ENCODE results near the gene NKD2.
"Not testable (repeated sequence)": the region's sequence is repeated elsewhere in the genome, so short reads cannot be mapped to it uniquely, and the experiment has no call there.

Gene NKD2

GRCh38 chr5:1014346-1014745 lies 5.7 kb downstream of the NKD2 start:
- DNase-seq (ENCODE audit: low spot score), result no peak

- DNase-seq (ENCODE audit: low spot score), result no peak
Measured at GRCh38 chr5:1014781-1015221, 6.2 kb downstream of the NKD2 start.

GRCh38 chr5:1015507-1015906 lies 6.9 kb downstream of the NKD2 start:
- no peak for DNase-seq (ENCODE audit: low spot score)

- no peak for DNase-seq (ENCODE audit: low spot score)
Measured at GRCh38 chr5:1016036-1016435, 7.4 kb downstream of the NKD2 start.

- no peak for DNase-seq (ENCODE audit: low spot score)
Measured at GRCh38 chr5:1016476-1016875, 7.9 kb downstream of the NKD2 start.

- DNase-seq (ENCODE audit: low spot score), result no peak
Measured at GRCh38 chr5:1017056-1017455, 8.5 kb downstream of the NKD2 start.

GRCh38 chr5:1017691-1018455 lies 9.3 kb downstream of the NKD2 start:
- no peak for DNase-seq (ENCODE audit: low spot score)

- DNase-seq (ENCODE audit: low spot score), result no peak
Measured at GRCh38 chr5:1018596-1018995, 10.0 kb downstream of the NKD2 start.

- no peak for DNase-seq (ENCODE audit: low spot score)
Measured at GRCh38 chr5:1019001-1019905, 10.7 kb downstream of the NKD2 start.

- DNase-seq (ENCODE audit: low spot score), result no peak
Measured at GRCh38 chr5:1020452-1020961, 11.9 kb downstream of the NKD2 start.

- DNase-seq (ENCODE audit: low spot score), result no peak
Measured at GRCh38 chr5:1021136-1021968, 12.8 kb downstream of the NKD2 start.

GRCh38 chr5:1021969-1022336 lies 13.4 kb downstream of the NKD2 start:
- not testable (repeated sequence) for DNase-seq (ENCODE audit: low spot score)

- no peak for DNase-seq (ENCODE audit: low spot score)
Measured at GRCh38 chr5:1026700-1027621, 18.4 kb downstream of the NKD2 start.

- no peak for DNase-seq (ENCODE audit: low spot score)
Measured at GRCh38 chr5:1027631-1028441, 19.2 kb downstream of the NKD2 start.

- no peak for DNase-seq (ENCODE audit: low spot score)
Measured at GRCh38 chr5:1028481-1029281, 20.1 kb downstream of the NKD2 start.

GRCh38 chr5:1029282-1029944 lies 20.8 kb downstream of the NKD2 start:
- no peak for DNase-seq (ENCODE audit: low spot score)

- DNase-seq (ENCODE audit: low spot score), result no peak
Measured at GRCh38 chr5:1029945-1030625, 21.5 kb downstream of the NKD2 start.

- DNase-seq (ENCODE audit: low spot score), result no peak
Measured at GRCh38 chr5:1030801-1031271, 22.2 kb downstream of the NKD2 start.

Data from hematopoietic multipotent progenitor cell treated with erythropoietin and hydrocortisone succinate and interleukin-3 and kit ligand, for 15 days (in vitro differentiated cells).